Panc1 (cell line): ENCODE measurements around the gene C17orf78. TPM values are rescaled to one million over a fixed set of nuclear protein-coding genes. Genes with fewer than 3 reads are reported as not detected.

ENCODE experiments used
- ATAC-seq: fragments of 200-7000 bp; cut with Tn5 transposase; 2 replicates; pipeline ENCODE4 v1.9.1; 2020; ENCODE audit warnings: mild to moderate bottlenecking, moderate library complexity
- BruUV-seq: library from RNA; stranded (reverse); fragments of 400-500 nt; replicated peaks from 2 replicates; lab custom pipeline; 2021; lab: Mats Ljungman, UMichigan
- CTCF ChIA-PET: fragments of 300-600 bp; sonication (Branson Sonifier 250); formaldehyde crosslinking; loops from one replicate; lab custom pipeline; 2022; ENCODE audit warnings: antibody characterized with exemption; lab: Charles Lee
- POLR2A ChIA-PET: fragments of 300-600 bp; sonication (Branson Sonifier 250); formaldehyde crosslinking; loops from one replicate; lab custom pipeline; 2022; ENCODE audit warnings: antibody characterized with exemption; lab: Charles Lee
- DNase-seq: peaks from one replicate; pipeline ENCODE4 v3.0.0-alpha.2; 2010; ENCODE audit warnings: low read depth, low spot score
- H3K27ac ChIP-seq: 2 replicates; pipeline ENCODE4 v1.5.1; 2011; ENCODE audit warnings: mild to moderate bottlenecking, low read length, inconsistent platforms
- H3K27me3 ChIP-seq: fragments of 200-500 bp; sonication (Bioruptor generic); 2 replicates; pipeline ENCODE4 v1.6.0; 2014; ENCODE audit warnings: low read length, inconsistent platforms; ENCODE audit not compliant: control insufficient read depth, insufficient read depth
- H3K36me3 ChIP-seq: fragments of 200-500 bp; sonication (Bioruptor generic); 2 replicates; pipeline ENCODE4 v1.5.1; 2014; ENCODE audit warnings: inconsistent platforms, mild to moderate bottlenecking, low read length, moderate library complexity; ENCODE audit not compliant: control insufficient read depth, insufficient read depth
- H3K4me1 ChIP-seq: 2 replicates; pipeline ENCODE4 v1.5.1; 2011; ENCODE audit warnings: inconsistent platforms, mild to moderate bottlenecking, low read length, moderate library complexity; ENCODE audit not compliant: control insufficient read depth, insufficient read depth
- H3K4me3 ChIP-seq, 2 experiments: 2 replicates each; pipeline ENCODE4 v1.5.1; 2011 to 2012; ENCODE audit warnings: low read depth in 2 of 2, low read length in 2 of 2, mild to moderate bottlenecking in 2 of 2, inconsistent platforms in 1 of 2, moderate library complexity in 1 of 2
- H3K9me3 ChIP-seq: fragments of 200-500 bp; sonication (Bioruptor generic); 2 replicates; pipeline ENCODE4 v1.5.1; 2014; ENCODE audit warnings: low read depth, mild to moderate bottlenecking, inconsistent platforms, low read length, moderate library complexity; ENCODE audit not compliant: control insufficient read depth, insufficient read depth
- POLR2AphosphoS5 ChIP-seq: IDR thresholded peaks from 2 replicates; pipeline ENCODE4 v1.6.1; 2012; ENCODE audit warnings: mild to moderate bottlenecking, low read depth, low read length, moderate library complexity
- SIN3A ChIP-seq: IDR thresholded peaks from 2 replicates; pipeline ENCODE4 v1.6.1; 2012; ENCODE audit warnings: low read depth, mild to moderate bottlenecking, low read length, moderate library complexity, borderline replicate concordance; ENCODE audit not compliant: insufficient read depth
- TCF7L2 ChIP-seq: IDR thresholded peaks from 2 replicates; pipeline ENCODE4 v1.6.1; 2011; ENCODE audit warnings: mild to moderate bottlenecking, low read depth, low read length, inconsistent platforms
- in situ Hi-C: cut with HindIII; loops from 2 replicates; pipeline ENCODE4 v1.10.0; 2016; ENCODE audit warnings: low sequenced_read_pairs, low pct_unique_long_range_greater_than_20kb
- intact Hi-C: fragments of 100-400 bp; cut with micrococcal nuclease; formaldehyde crosslinking; loops from one replicate; pipeline ENCODE4 v1.10.0; 2022; ENCODE audit not compliant: unreplicated experiment
- total RNA-seq: library from RNA; stranded (reverse); gene quantifications from one replicate; pipeline ENCODE4 v1.2.1, GENCODE V29; 2021; ENCODE audit not compliant: unreplicated experiment
- TF ChIP-seq, protein P1 (sequence below), 2 experiments: IDR thresholded peaks; 2 replicates each; pipeline ENCODE4 v1.6.1; 2011 to 2012; ENCODE audit warnings: low read depth in 2 of 2, control low read depth in 1 of 2, low read length in 1 of 2, mild to moderate bottlenecking in 1 of 2, moderate library complexity in 1 of 2; ENCODE audit not compliant: insufficient read depth in 1 of 2
- TF ChIP-seq, protein P2 (sequence below): fragments of 450-650 bp; IDR thresholded peaks from 2 replicates; pipeline ENCODE4 v1.5.1; 2017; ENCODE audit warnings: mild to moderate bottlenecking

Gene C17orf78
- total RNA-seq, 1 experiment from 2014 or later, result not detected

DNA sequence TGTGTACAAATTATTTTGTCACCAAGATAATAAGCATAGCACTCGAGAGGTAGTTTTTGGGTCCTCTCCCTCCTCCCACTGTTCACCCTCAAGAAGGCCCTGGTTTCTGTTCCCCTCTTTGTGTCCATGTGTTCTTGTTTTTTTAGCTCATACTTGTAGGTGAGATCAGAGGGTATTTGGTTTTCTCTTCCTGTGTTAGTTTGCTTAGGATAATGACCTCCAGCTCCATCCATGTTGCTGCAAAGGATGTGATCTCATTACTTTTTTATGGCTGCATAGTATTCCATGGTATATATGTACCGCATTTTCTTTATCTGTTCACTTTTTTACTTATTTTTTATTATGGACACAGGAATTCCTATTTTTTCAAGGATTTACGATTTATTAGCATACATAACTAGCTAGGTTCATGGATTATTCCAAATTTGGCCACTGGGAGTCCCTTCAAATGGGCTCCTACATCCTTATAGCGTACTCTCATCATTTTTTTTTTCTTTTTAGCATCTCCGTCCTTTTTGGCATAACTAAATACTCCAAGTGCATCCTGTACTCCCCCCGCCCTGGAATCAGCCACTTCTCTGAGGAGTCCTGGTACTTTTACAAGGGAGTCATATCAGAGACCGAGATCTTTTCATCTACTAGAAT is 38.2 kb downstream of the C17orf78 start:
- in situ Hi-C loops, result no loop called here
- DNase-seq, result no peak
- CTCF ChIA-PET, result interaction anchor here (0.7 kb wide), 1 partner anchor 130 kb away, joined by 4 read pairs; no protein-coding TSS in a partner anchor
- Histone ChIP-seq H3K36me3 (no peaks in the 10 kb centered on the region; the same call in 1 of the 2 replicates), H3K4me3 (no peak overlapping the region), H3K27ac (no peak overlapping the region), H3K4me1 (no peaks in the 10 kb centered on the region), H3K27me3 (no peaks in the 10 kb centered on the region), H3K9me3 (no peaks in the 10 kb centered on the region)
- TF ChIP-seq TCF7L2 (no peak), POLR2AphosphoS5 (no peak), SIN3A (no peak)
- TF ChIP-seq, protein P1, sequence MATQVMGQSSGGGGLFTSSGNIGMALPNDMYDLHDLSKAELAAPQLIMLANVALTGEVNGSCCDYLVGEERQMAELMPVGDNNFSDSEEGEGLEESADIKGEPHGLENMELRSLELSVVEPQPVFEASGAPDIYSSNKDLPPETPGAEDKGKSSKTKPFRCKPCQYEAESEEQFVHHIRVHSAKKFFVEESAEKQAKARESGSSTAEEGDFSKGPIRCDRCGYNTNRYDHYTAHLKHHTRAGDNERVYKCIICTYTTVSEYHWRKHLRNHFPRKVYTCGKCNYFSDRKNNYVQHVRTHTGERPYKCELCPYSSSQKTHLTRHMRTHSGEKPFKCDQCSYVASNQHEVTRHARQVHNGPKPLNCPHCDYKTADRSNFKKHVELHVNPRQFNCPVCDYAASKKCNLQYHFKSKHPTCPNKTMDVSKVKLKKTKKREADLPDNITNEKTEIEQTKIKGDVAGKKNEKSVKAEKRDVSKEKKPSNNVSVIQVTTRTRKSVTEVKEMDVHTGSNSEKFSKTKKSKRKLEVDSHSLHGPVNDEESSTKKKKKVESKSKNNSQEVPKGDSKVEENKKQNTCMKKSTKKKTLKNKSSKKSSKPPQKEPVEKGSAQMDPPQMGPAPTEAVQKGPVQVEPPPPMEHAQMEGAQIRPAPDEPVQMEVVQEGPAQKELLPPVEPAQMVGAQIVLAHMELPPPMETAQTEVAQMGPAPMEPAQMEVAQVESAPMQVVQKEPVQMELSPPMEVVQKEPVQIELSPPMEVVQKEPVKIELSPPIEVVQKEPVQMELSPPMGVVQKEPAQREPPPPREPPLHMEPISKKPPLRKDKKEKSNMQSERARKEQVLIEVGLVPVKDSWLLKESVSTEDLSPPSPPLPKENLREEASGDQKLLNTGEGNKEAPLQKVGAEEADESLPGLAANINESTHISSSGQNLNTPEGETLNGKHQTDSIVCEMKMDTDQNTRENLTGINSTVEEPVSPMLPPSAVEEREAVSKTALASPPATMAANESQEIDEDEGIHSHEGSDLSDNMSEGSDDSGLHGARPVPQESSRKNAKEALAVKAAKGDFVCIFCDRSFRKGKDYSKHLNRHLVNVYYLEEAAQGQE (IDR thresholded peaks at IDR 0.05; ENCODE audit: insufficient read depth in 1 of 2, low read depth in 2 of 2, low read length in 1 of 2), result no peak
- TF ChIP-seq, protein P2, sequence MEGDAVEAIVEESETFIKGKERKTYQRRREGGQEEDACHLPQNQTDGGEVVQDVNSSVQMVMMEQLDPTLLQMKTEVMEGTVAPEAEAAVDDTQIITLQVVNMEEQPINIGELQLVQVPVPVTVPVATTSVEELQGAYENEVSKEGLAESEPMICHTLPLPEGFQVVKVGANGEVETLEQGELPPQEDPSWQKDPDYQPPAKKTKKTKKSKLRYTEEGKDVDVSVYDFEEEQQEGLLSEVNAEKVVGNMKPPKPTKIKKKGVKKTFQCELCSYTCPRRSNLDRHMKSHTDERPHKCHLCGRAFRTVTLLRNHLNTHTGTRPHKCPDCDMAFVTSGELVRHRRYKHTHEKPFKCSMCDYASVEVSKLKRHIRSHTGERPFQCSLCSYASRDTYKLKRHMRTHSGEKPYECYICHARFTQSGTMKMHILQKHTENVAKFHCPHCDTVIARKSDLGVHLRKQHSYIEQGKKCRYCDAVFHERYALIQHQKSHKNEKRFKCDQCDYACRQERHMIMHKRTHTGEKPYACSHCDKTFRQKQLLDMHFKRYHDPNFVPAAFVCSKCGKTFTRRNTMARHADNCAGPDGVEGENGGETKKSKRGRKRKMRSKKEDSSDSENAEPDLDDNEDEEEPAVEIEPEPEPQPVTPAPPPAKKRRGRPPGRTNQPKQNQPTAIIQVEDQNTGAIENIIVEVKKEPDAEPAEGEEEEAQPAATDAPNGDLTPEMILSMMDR, result no peak
- POLR2A ChIA-PET, result no interaction called here
- no peak for ATAC-seq
- BruUV-seq, result no TSS peak
- intact Hi-C loops, result no loop called here

DNA sequence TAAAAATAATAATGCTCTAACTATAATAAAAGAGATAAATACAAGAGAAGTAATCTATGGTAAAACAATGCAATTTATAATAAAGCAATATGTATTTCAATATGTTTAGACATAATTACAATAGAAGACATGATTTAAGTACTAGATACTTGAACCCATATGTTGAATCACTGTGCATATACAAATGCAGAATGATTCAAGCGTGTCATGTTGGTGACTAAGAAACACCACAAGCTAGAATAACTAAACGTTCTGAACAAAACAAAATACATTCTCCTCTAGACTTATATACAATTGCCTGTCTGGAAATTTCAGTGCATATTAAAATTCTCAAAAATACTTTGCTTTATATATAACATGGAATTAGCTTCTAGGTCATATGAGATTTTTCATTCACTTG is 42.1 kb downstream of the C17orf78 start:
- no peak for DNase-seq
- TF ChIP-seq, protein P2, result no peak
- TF ChIP-seq POLR2AphosphoS5, result no peak
- Histone ChIP-seq H3K27me3 (no peaks in the 10 kb centered on the region), H3K4me1 (no peaks in the 10 kb centered on the region), H3K27ac (no peak overlapping the region), H3K4me3 (no peak overlapping the region), H3K36me3 (no peaks in the 10 kb centered on the region; the same call in 1 of the 2 replicates), H3K9me3 (no peaks in the 10 kb centered on the region)
- ATAC-seq, result no peak
- intact Hi-C loops, result no loop called here
- BruUV-seq, result no TSS peak
- CTCF ChIA-PET, result no interaction called here
- in situ Hi-C loops, result no loop called here
- POLR2A ChIA-PET, result no interaction called here
